ENCODE data around the gene RCAN1. TPM values are rescaled to one million over a fixed set of nuclear protein-coding genes. Genes with fewer than 3 reads are reported as not detected.
"Not testable (repeated sequence)": the region's sequence is repeated elsewhere in the genome, so short reads cannot be mapped to it uniquely, and the experiment has no call there.

The RCAN1 gene
- total RNA-seq, 1 experiment from 2014 or later = 2.5 TPM

DNA sequence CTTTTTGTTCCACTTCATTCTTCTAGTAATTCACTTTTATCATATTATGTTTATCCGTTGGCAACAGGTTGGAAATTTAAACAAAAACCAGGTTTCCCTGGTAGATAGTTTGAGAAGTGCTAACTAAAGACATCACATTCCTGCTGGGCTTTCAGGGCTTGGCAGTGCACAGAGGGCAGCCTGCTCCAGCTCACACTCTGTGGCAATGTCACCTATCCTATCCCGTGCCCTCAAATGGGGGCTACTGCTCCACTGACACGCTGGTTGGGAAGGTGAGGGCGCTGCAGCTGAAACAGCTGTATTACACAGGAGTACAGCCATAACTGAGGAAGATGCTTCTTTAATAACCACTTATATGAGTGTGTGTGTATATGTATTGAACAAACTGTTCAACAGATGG lies 49.7 kb downstream of the RCAN1 start:
- no peak overlapping the region for H2AFZ ChIP-seq (ENCODE audit: low read length)
- no peak for DNase-seq

DNA sequence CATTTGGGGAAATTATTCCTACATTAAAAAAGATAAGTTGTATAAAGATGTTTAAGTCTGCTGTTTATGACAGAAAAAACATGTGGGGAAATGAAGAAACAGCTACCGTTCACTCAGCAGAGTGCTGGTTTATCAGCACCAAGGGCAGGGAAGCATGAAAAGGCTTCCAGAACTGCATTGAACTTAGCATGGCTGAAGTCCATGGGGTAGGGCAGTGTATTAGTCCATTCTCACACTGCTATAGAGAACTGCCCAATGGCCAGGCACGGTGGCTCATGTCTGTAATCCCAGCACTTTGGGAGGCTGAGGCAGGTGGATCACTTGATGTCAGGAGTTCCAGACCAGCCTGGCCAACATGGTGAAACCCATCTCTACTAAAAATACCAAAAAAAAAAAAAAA lies 51.5 kb downstream of the RCAN1 start:
- H3K4me3 ChIP-seq (ENCODE audit: low read length); DNase-seq; H2AFZ ChIP-seq (ENCODE audit: low read length); H3K4me2 ChIP-seq (ENCODE audit: low read depth, low read length, poor library complexity, severe bottlenecking); H3K9me3 ChIP-seq (ENCODE audit: low read length); H3K9ac ChIP-seq (ENCODE audit: low read length); H3K79me2 ChIP-seq (ENCODE audit: low read length); H3K27ac ChIP-seq (ENCODE audit: low read length); H3K9me2 ChIP-seq (replicated peaks; ENCODE audit: insufficient read depth, low read length); H3K36me3 ChIP-seq (ENCODE audit: insufficient read depth, low read length); H4K20me1 ChIP-seq (ENCODE audit: insufficient read depth, low read depth, low read length); H3K4me1 ChIP-seq (ENCODE audit: low read length); H3K27me3 ChIP-seq (ENCODE audit: low read length): not testable (repeated sequence)

More for the DNA sequence above, 49.7 kb downstream of the RCAN1 start:
- H3K27me3 ChIP-seq (ENCODE audit: low read length) = no peaks in the 10 kb centered on the region
- no peaks in the 10 kb centered on the region for H3K9me3 ChIP-seq (ENCODE audit: low read length)
- H3K27ac ChIP-seq (ENCODE audit: low read length) = no peak overlapping the region
- H3K9ac ChIP-seq (ENCODE audit: low read length) = no peak overlapping the region
- H4K20me1 ChIP-seq (ENCODE audit: insufficient read depth, low read depth, low read length) = no peaks in the 10 kb centered on the region; the same call in 1 of the 2 replicates
- H3K4me3 ChIP-seq (ENCODE audit: low read length) = no peak overlapping the region
- no peak overlapping the region for H3K4me2 ChIP-seq (ENCODE audit: low read depth, low read length, poor library complexity, severe bottlenecking)
- H3K36me3 ChIP-seq (ENCODE audit: insufficient read depth, low read length) = no peaks in the 10 kb centered on the region
- no peaks in the 10 kb centered on the region for H3K79me2 ChIP-seq (ENCODE audit: low read length)
- H3K4me1 ChIP-seq (ENCODE audit: low read length) = peaks cover 7% of the 10 kb centered on the region; the same call in 1 of the 2 replicates
- H3K9me2 ChIP-seq (replicated peaks; ENCODE audit: insufficient read depth, low read length) = no peaks in the 10 kb centered on the region

DNA sequence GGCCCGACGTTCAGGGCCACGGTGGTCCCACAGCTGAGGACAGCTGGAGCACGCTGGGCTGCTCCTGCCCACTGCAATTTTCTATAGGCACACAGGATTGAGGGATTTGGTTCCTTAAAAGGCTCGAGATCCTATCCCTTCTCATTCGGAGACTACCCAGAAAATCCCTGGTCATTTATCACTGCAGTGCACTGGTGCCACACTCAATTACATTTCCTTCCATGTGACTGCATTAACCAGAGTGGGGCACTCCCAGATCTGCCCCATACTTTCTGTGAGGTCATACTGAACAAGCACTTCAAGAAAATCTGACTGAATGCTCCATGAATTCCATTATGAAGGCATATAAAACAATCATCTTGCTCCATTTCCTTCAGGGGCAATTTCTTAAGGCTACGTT lies 53.1 kb downstream of the RCAN1 start:
- Histone ChIP-seq H3K4me3 (ENCODE audit: low read length) (no peak overlapping the region), H3K9ac (ENCODE audit: low read length) (no peak overlapping the region), H2AFZ (ENCODE audit: low read length) (no peak overlapping the region), H3K9me2 (replicated peaks; ENCODE audit: insufficient read depth, low read length) (no peaks in the 10 kb centered on the region), H3K27me3 (ENCODE audit: low read length) (no peaks in the 10 kb centered on the region), H3K36me3 (ENCODE audit: insufficient read depth, low read length) (no peaks in the 10 kb centered on the region), H3K27ac (ENCODE audit: low read length) (no peak overlapping the region), H3K79me2 (ENCODE audit: low read length) (no peaks in the 10 kb centered on the region), H3K4me1 (ENCODE audit: low read length) (no peaks in the 10 kb centered on the region), H3K4me2 (ENCODE audit: low read depth, low read length, poor library complexity, severe bottlenecking) (no peak overlapping the region), H4K20me1 (ENCODE audit: insufficient read depth, low read depth, low read length) (no peaks in the 10 kb centered on the region; the same call in 1 of the 2 replicates), H3K9me3 (ENCODE audit: low read length) (no peaks in the 10 kb centered on the region)
- no peak for DNase-seq

DNA sequence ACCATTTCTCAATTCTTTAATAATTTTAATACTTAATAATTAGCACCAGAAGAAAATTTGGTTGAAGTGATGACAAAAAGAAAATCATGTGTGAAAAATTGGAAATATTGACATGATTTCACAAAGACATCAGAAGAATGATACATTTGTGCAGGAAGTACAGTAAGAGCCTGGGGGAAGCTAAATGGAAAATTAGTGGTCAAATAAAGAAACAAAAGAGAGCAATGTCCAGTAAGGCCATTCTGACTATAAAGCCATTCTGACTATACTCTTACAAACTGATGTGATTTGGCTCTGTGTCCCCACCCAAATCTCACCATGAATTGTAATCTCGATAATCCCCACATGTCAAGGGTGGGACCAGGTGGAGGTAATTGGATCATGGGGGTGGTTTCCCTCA lies 54.3 kb downstream of the RCAN1 start:
- Histone ChIP-seq H3K9me3 (ENCODE audit: low read length) (no peaks in the 10 kb centered on the region), H3K27me3 (ENCODE audit: low read length) (no peaks in the 10 kb centered on the region), H3K4me1 (ENCODE audit: low read length) (no peaks in the 10 kb centered on the region), H2AFZ (ENCODE audit: low read length) (no peak overlapping the region), H3K79me2 (ENCODE audit: low read length) (no peaks in the 10 kb centered on the region), H3K9ac (ENCODE audit: low read length) (no peak overlapping the region), H3K9me2 (replicated peaks; ENCODE audit: insufficient read depth, low read length) (no peaks in the 10 kb centered on the region), H3K36me3 (ENCODE audit: insufficient read depth, low read length) (no peaks in the 10 kb centered on the region), H3K4me3 (ENCODE audit: low read length) (no peak overlapping the region), H3K27ac (ENCODE audit: low read length) (no peak overlapping the region), H4K20me1 (ENCODE audit: insufficient read depth, low read depth, low read length) (no peaks in the 10 kb centered on the region; the same call in 1 of the 2 replicates), H3K4me2 (ENCODE audit: low read depth, low read length, poor library complexity, severe bottlenecking) (no peak overlapping the region)
- DNase-seq = no peak

DNA sequence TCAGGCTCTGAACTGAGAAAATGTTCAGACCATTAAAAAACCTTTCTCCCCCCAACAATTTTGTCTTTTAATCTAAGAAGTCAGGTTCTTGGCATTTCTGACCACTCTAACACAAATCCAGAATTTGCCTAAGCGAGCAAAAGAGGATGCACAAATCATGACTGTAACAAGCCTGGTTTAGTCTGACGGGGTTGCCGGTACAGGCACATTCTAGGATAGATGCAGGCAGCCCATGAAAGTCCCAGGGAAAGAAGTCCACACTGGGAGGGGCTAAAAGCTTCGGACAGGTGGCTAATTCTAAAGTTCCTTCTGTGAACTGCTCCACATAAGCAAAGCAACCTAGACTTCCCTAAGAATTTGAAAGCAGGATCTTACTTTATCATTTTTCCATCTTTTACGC lies 54.9 kb downstream of the RCAN1 start:
- no peaks in the 10 kb centered on the region for H3K36me3 ChIP-seq (ENCODE audit: insufficient read depth, low read length)
- H3K27ac ChIP-seq (ENCODE audit: low read length) = no peak overlapping the region
- H2AFZ ChIP-seq (ENCODE audit: low read length) = no peak overlapping the region
- H3K79me2 ChIP-seq (ENCODE audit: low read length) = no peaks in the 10 kb centered on the region
- H3K4me2 ChIP-seq (ENCODE audit: low read depth, low read length, poor library complexity, severe bottlenecking) = no peak overlapping the region
- no peak overlapping the region for H3K4me3 ChIP-seq (ENCODE audit: low read length)
- no peaks in the 10 kb centered on the region for H3K9me2 ChIP-seq (replicated peaks; ENCODE audit: insufficient read depth, low read length)
- H4K20me1 ChIP-seq (ENCODE audit: insufficient read depth, low read depth, low read length) = no peaks in the 10 kb centered on the region; the same call in 1 of the 2 replicates
- H3K4me1 ChIP-seq (ENCODE audit: low read length) = no peaks in the 10 kb centered on the region
- DNase-seq = no peak
- no peaks in the 10 kb centered on the region for H3K27me3 ChIP-seq (ENCODE audit: low read length)
- no peak overlapping the region for H3K9ac ChIP-seq (ENCODE audit: low read length)
- H3K9me3 ChIP-seq (ENCODE audit: low read length) = no peaks in the 10 kb centered on the region

DNA sequence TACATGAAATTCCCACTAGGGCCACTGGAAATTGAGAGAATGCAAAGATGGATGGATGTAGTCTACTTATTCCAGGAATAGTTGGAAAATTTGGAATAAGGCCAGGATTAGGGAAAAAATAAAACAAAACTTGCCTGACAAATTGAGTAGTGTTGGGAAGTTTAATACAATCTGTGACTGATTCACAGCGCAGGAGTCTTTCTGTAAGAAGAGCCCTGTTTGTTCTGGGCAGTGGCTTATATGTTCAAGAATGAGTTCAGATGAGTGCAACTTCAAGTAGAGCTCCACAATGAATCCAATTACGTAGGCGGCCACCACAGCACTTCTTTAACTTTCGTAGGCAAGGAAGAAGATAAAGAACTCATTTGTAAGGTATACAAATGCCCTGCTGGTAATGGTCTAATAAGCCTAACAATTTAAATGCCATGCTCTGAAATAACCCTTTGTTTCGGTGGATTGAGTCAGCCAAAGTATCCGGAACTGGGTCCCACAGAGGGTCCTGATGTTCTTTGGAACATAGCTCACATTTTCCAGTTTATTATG lies 55.8 kb downstream of the RCAN1 start:
- Histone ChIP-seq H3K36me3 (ENCODE audit: insufficient read depth, low read length) (no peaks in the 10 kb centered on the region), H3K9me3 (ENCODE audit: low read length) (no peaks in the 10 kb centered on the region), H4K20me1 (ENCODE audit: insufficient read depth, low read depth, low read length) (no peaks in the 10 kb centered on the region), H3K4me1 (ENCODE audit: low read length) (no peaks in the 10 kb centered on the region), H2AFZ (ENCODE audit: low read length) (no peak overlapping the region), H3K4me2 (ENCODE audit: low read depth, low read length, poor library complexity, severe bottlenecking) (no peak overlapping the region), H3K27me3 (ENCODE audit: low read length) (no peaks in the 10 kb centered on the region), H3K4me3 (ENCODE audit: low read length) (no peak overlapping the region), H3K27ac (ENCODE audit: low read length) (no peak overlapping the region), H3K79me2 (ENCODE audit: low read length) (no peaks in the 10 kb centered on the region), H3K9ac (ENCODE audit: low read length) (no peak overlapping the region), H3K9me2 (replicated peaks; ENCODE audit: insufficient read depth, low read length) (no peaks in the 10 kb centered on the region)
- DNase-seq = no peak

DNA sequence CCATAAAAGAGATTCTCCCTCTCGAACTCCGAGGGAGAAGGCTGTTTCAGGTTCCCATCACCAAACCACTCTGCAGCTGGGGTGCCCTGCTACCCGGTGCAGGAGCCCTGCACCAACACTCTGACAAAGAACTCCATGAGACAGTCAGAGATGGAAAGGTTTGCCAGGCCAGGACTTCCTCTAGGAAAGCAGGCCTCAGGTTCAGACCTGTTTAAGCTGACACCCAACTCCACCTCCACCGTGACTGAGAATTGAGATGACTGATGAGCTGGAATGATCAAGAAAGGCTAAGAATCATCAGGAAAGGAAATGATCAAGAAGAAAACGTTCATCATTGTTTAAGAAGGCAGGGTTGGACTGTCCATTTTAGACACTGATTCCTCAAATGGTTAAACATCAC lies 56.7 kb downstream of the RCAN1 start:
- DNase-seq = no peak
- no peak overlapping the region for H2AFZ ChIP-seq (ENCODE audit: low read length)

DNA sequence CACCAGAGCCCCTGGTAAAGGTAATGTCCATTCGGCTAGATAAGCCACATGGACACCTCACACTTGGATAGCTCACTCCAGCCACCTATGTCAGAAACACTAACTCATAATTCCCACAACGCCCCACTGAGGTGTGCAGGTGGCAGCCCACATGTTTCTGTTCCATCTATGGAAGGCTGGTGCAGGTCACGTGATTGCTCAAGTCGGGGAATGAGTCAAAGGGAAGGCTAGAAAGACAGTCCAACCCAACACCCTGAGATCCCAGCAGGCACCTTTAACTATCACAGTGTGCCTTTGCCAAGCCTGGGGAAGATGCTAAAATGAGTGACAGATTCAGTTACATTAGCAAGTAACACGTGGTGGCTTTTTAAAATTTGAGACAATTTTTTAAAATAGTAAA lies 57.7 kb downstream of the RCAN1 start:
- Histone ChIP-seq H3K36me3 (ENCODE audit: insufficient read depth, low read length) (no peaks in the 10 kb centered on the region), H3K9me3 (ENCODE audit: low read length) (no peaks in the 10 kb centered on the region), H3K4me3 (ENCODE audit: low read length) (no peak overlapping the region), H3K9ac (ENCODE audit: low read length) (no peak overlapping the region), H3K27ac (ENCODE audit: low read length) (no peak overlapping the region), H3K27me3 (ENCODE audit: low read length) (no peaks in the 10 kb centered on the region), H2AFZ (ENCODE audit: low read length) (no peak overlapping the region), H3K9me2 (replicated peaks; ENCODE audit: insufficient read depth, low read length) (no peaks in the 10 kb centered on the region), H3K4me2 (ENCODE audit: low read depth, low read length, poor library complexity, severe bottlenecking) (no peak overlapping the region), H4K20me1 (ENCODE audit: insufficient read depth, low read depth, low read length) (no peaks in the 10 kb centered on the region), H3K79me2 (ENCODE audit: low read length) (no peaks in the 10 kb centered on the region), H3K4me1 (ENCODE audit: low read length) (no peaks in the 10 kb centered on the region)
- no peak for DNase-seq

More for the DNA sequence above, 56.7 kb downstream of the RCAN1 start:
- Histone ChIP-seq H3K27ac (ENCODE audit: low read length) (no peak overlapping the region), H3K36me3 (ENCODE audit: insufficient read depth, low read length) (no peaks in the 10 kb centered on the region), H3K79me2 (ENCODE audit: low read length) (no peaks in the 10 kb centered on the region), H3K9me2 (replicated peaks; ENCODE audit: insufficient read depth, low read length) (no peaks in the 10 kb centered on the region), H3K9me3 (ENCODE audit: low read length) (no peaks in the 10 kb centered on the region), H3K9ac (ENCODE audit: low read length) (no peak overlapping the region), H3K4me2 (ENCODE audit: low read depth, low read length, poor library complexity, severe bottlenecking) (no peak overlapping the region), H3K4me1 (ENCODE audit: low read length) (no peaks in the 10 kb centered on the region), H3K4me3 (ENCODE audit: low read length) (no peak overlapping the region), H4K20me1 (ENCODE audit: insufficient read depth, low read depth, low read length) (no peaks in the 10 kb centered on the region), H3K27me3 (ENCODE audit: low read length) (no peaks in the 10 kb centered on the region)

DNA sequence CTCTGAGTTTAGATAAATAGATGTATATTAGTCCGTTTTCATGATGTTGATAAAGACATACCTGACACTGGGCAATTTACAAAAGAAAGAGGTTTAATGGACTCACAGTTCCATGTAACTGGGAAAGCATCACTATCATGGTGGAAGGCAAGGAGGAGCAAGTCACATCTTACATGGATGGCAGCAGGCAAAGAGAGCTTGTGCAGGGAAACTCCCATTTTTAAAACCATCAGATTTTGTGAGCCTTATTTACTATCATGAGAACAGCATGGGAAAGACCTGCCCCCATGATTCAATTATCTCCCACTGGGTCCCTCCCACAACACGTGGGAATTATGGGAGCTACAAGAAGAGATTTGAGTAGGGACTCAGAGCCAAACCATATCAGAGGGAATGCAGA lies 60.2 kb downstream of the RCAN1 start:
- H4K20me1 ChIP-seq (ENCODE audit: insufficient read depth, low read depth, low read length); H3K36me3 ChIP-seq (ENCODE audit: insufficient read depth, low read length); H3K27me3 ChIP-seq (ENCODE audit: low read length); H3K27ac ChIP-seq (ENCODE audit: low read length); H3K79me2 ChIP-seq (ENCODE audit: low read length); H3K9me2 ChIP-seq (replicated peaks; ENCODE audit: insufficient read depth, low read length); H2AFZ ChIP-seq (ENCODE audit: low read length); H3K9me3 ChIP-seq (ENCODE audit: low read length); H3K4me2 ChIP-seq (ENCODE audit: low read depth, low read length, poor library complexity, severe bottlenecking); H3K9ac ChIP-seq (ENCODE audit: low read length); H3K4me3 ChIP-seq (ENCODE audit: low read length); H3K4me1 ChIP-seq (ENCODE audit: low read length); DNase-seq: not testable (repeated sequence)

Data from Karpas-422 (cell line).